HG03066 (cell line): ENCODE data around the gene SYNPO2.
"Not testable (repeated sequence)": the region's sequence is repeated elsewhere in the genome, so short reads cannot be mapped to it uniquely, and the experiment has no call there.

ENCODE experiments used
- ATAC-seq: cut with Tn5 transposase; IDR thresholded peaks from one replicate; pipeline ENCODE4 v1.9.1; 2021; ENCODE audit warnings: low read depth; ENCODE audit not compliant: unreplicated experiment

The SYNPO2 gene

GRCh38 chr4:118994030-118994429 is 105.4 kb downstream of the SYNPO2 start:
- ATAC-seq = no peak

- ATAC-seq = no peak
Observed at GRCh38 chr4:118995693-118996391, 107.2 kb downstream of the SYNPO2 start.

GRCh38 chr4:118997601-118998000 is 108.9 kb downstream of the SYNPO2 start:
- ATAC-seq = no peak

- no peak for ATAC-seq
Observed at GRCh38 chr4:118999919-119000318, 111.3 kb downstream of the SYNPO2 start.

GRCh38 chr4:119000400-119000799 is 111.7 kb downstream of the SYNPO2 start:
- no peak for ATAC-seq

GRCh38 chr4:119002476-119002875 is 113.8 kb downstream of the SYNPO2 start:
- ATAC-seq = no peak

GRCh38 chr4:119003001-119003400 is 114.3 kb downstream of the SYNPO2 start:
- not testable (repeated sequence) for ATAC-seq

GRCh38 chr4:119005928-119006460 is 117.3 kb downstream of the SYNPO2 start:
- ATAC-seq = no peak

- no peak for ATAC-seq
Observed at GRCh38 chr4:119008761-119009160, 120.1 kb downstream of the SYNPO2 start.

- not testable (repeated sequence) for ATAC-seq
Observed at GRCh38 chr4:119010221-119010620, 121.6 kb downstream of the SYNPO2 start.

GRCh38 chr4:119010909-119011606 is 122.4 kb downstream of the SYNPO2 start:
- no peak for ATAC-seq

- ATAC-seq = no peak
Observed at GRCh38 chr4:119011607-119011988, 122.9 kb downstream of the SYNPO2 start.

- ATAC-seq = no peak
Observed at GRCh38 chr4:119014658-119015057, 126.0 kb downstream of the SYNPO2 start.

GRCh38 chr4:119016636-119017035 is 128.0 kb downstream of the SYNPO2 start:
- no peak for ATAC-seq

- ATAC-seq = no peak
Observed at GRCh38 chr4:119017636-119018035, 129.0 kb downstream of the SYNPO2 start.

- no peak for ATAC-seq
Observed at GRCh38 chr4:119020158-119020557, 131.5 kb downstream of the SYNPO2 start.

GRCh38 chr4:119022520-119022919 is 133.9 kb downstream of the SYNPO2 start:
- ATAC-seq = not testable (repeated sequence)

- no peak for ATAC-seq
Observed at GRCh38 chr4:119024102-119024501, 135.4 kb downstream of the SYNPO2 start.

- ATAC-seq = no peak
Observed at GRCh38 chr4:119025420-119025819, 136.8 kb downstream of the SYNPO2 start.

- no peak for ATAC-seq
Observed at GRCh38 chr4:119025916-119026661, 137.4 kb downstream of the SYNPO2 start.
